ENCODE measurements around the gene ADAT1. TPM values are rescaled to one million over a fixed set of nuclear protein-coding genes. Genes with fewer than 3 reads are reported as not detected.

Gene ADAT1
- total and polyA plus RNA-seq, 2 of the 8 experiments (the other 6 are each of a cell fraction or from before 2014, with no cell fraction given) = 30.7 to 44.7 TPM

DNA sequence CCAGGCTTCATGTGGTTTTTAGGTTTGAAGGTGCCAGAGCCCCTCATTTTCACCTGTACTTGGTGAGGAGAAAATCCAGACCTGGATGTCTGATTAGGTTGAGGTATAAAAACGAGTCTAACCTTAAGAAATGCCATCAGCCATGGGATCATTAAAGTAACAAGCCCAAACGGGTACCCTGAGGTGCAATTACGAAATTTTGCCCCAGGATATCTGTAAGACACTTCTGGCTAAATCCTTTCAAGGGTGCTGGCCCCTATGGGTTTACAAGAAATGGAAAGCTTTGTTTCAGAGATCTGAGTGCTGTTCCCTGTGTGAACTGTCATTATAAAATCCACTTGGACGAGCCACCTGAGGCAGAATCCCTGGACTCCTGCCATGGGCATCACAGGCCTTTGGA lies 19.8 kb downstream of the ADAT1 start:
- Histone ChIP-seq H3K4ac (replicated peaks; ENCODE audit: insufficient read length, low read depth, low read length) (no peak overlapping the region), H3K9me3 (ENCODE audit: insufficient read depth in 2 of 2, low read depth in 1 of 2, low read length in 1 of 2) (peaks cover 5 to 9% of the 10 kb centered on the region in 2 experiments; a peak in 3 of 4 replicates), H2BK5ac (ENCODE audit: low read depth, low read length) (no peak overlapping the region), H3K79me2 (ENCODE audit: control insufficient read depth in 1 of 2, insufficient read depth in 2 of 2, low read length in 2 of 2) (no peaks in the 10 kb centered on the region), H4K91ac (replicated peaks; ENCODE audit: insufficient read length, low read length) (no peak overlapping the region), H3K79me1 (ENCODE audit: low read depth, low read length) (no peaks in the 10 kb centered on the region), H3K23ac (ENCODE audit: insufficient read length) (no peak overlapping the region), H3K36me3 (ENCODE audit: control insufficient read depth in 2 of 4, insufficient read depth in 4 of 4, low read length in 3 of 4) (peaks cover 15 to 57% (median 44%) of the 10 kb centered on the region in 4 experiments; a peak in 7 of 8 replicates), H2AK5ac (ENCODE audit: low read depth, low read length) (no peak overlapping the region), H3K4me1 (replicated peaks in 1 of 4; ENCODE audit: control insufficient read depth in 3 of 4, insufficient read depth in 4 of 4, low read length in 3 of 4) (no peaks in the 10 kb centered on the region), H4K20me1 (replicated peaks in 1 of 2; ENCODE audit: control insufficient read depth in 1 of 2, insufficient read depth in 2 of 2, low read length in 2 of 2) (no peaks in the 10 kb centered on the region), H3K27me3 (replicated peaks in 1 of 4; ENCODE audit: control insufficient read depth in 3 of 4, extremely low read depth in 1 of 4, insufficient read depth in 3 of 4, low read length in 3 of 4) (no peaks in the 10 kb centered on the region), H3K23me2 (ENCODE audit: low read depth, low read length) (no peaks in the 10 kb centered on the region), H3K14ac (ENCODE audit: insufficient read length) (no peak overlapping the region), H4K8ac (ENCODE audit: extremely low read depth, insufficient read depth, low read length) (no peak overlapping the region), H3K56ac (replicated peaks; ENCODE audit: insufficient read length, low read depth, low read length) (no peak overlapping the region), H2BK20ac (ENCODE audit: low read length) (no peak overlapping the region), H2BK12ac (ENCODE audit: low read depth, low read length) (no peak overlapping the region), H4K5ac (ENCODE audit: insufficient read length, low read depth, low read length) (no peak overlapping the region), H2BK120ac (replicated peaks; ENCODE audit: low read depth, low read length) (no peak overlapping the region), H2AFZ (ENCODE audit: low read length) (no peak overlapping the region), H2BK15ac (ENCODE audit: low read length) (no peak overlapping the region), H3K18ac (ENCODE audit: extremely low read depth, low read length) (no peak overlapping the region), H3K4me2 (ENCODE audit: insufficient read depth in 1 of 2, low read depth in 2 of 2, low read length in 2 of 2) (no peak overlapping the region), H3K4me3 (ENCODE audit: extremely low read depth in 1 of 4, insufficient read depth in 2 of 4, low read depth in 3 of 4, low read length in 4 of 4) (no peak overlapping the region), H3K27ac (ENCODE audit: low read depth, low read length) (no peak overlapping the region), H3K9ac (replicated peaks in 1 of 4; ENCODE audit: extremely low read depth in 1 of 4, low read depth in 3 of 4, low read length in 3 of 4) (no peak overlapping the region)
- CTCF ChIA-PET (ENCODE audit: partially characterized antibody) = no interaction called here
- no peak for DNase-seq (ENCODE audit: low read depth in 1 of 2, low spot score in 2 of 2)
- WGBS, 2 experiments (ENCODE audit: extremely low coverage in 1 of 2, insufficient coverage in 1 of 2, insufficient read length in 1 of 2, insufficient replicate concordance in 2 of 2, low coverage in 1 of 2, low lambda C conversion rate in 2 of 2, missing lambda C conversion rate in 1 of 2) = 85% methylated on average over 4 of the region's 4 CpGs; no CpG with 5 or more reads in 1 of the 2 experiments
- no peak for FAIRE-seq
- POLR2A ChIA-PET (ENCODE audit: partially characterized antibody) = no interaction called here
- no peak for TF ChIP-seq BACH1 (IDR thresholded peaks at IDR 0.05; ENCODE audit: low read length)
- no peak for TF ChIP-seq CREB1 (IDR thresholded peaks at IDR 0.05)
- TF ChIP-seq YY1 (IDR thresholded peaks at IDR 0.05; ENCODE audit: low read depth, low read length) = no peak
- TF ChIP-seq SRF (IDR thresholded peaks at IDR 0.05; ENCODE audit: low read depth, low read length) = no peak
- TF ChIP-seq E2F6 (IDR thresholded peaks at IDR 0.05) = no peak
- TF ChIP-seq TAF7 (optimal IDR thresholded peaks at IDR 0.05; ENCODE audit: borderline replicate concordance, low read depth, low read length) = no peak
- TF ChIP-seq CHD2 (IDR thresholded peaks at IDR 0.05; ENCODE audit: low read length) = no peak
- no peak for TF ChIP-seq BRCA1 (IDR thresholded peaks at IDR 0.05; ENCODE audit: low read depth, low read length)
- no peak for TF ChIP-seq BCL11A (IDR thresholded peaks at IDR 0.05; ENCODE audit: low read depth in 2 of 2, low read length in 2 of 2)
- TF ChIP-seq SIN3A (conservative IDR thresholded peaks at IDR 0.05 in 1 of 2, IDR thresholded peaks at IDR 0.05 in 1 of 2; ENCODE audit: low read depth in 1 of 2, low read length in 2 of 2) = no peak
- no peak for TF ChIP-seq SIRT6 (IDR thresholded peaks at IDR 0.05; ENCODE audit: low read length)
- no peak for TF ChIP-seq MAFK (IDR thresholded peaks at IDR 0.05; ENCODE audit: low read depth, low read length)
- TF ChIP-seq, protein P1, sequence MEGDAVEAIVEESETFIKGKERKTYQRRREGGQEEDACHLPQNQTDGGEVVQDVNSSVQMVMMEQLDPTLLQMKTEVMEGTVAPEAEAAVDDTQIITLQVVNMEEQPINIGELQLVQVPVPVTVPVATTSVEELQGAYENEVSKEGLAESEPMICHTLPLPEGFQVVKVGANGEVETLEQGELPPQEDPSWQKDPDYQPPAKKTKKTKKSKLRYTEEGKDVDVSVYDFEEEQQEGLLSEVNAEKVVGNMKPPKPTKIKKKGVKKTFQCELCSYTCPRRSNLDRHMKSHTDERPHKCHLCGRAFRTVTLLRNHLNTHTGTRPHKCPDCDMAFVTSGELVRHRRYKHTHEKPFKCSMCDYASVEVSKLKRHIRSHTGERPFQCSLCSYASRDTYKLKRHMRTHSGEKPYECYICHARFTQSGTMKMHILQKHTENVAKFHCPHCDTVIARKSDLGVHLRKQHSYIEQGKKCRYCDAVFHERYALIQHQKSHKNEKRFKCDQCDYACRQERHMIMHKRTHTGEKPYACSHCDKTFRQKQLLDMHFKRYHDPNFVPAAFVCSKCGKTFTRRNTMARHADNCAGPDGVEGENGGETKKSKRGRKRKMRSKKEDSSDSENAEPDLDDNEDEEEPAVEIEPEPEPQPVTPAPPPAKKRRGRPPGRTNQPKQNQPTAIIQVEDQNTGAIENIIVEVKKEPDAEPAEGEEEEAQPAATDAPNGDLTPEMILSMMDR (IDR thresholded peaks at IDR 0.05; ENCODE audit: control extremely low read depth in 1 of 3, insufficient read depth in 1 of 3, low read depth in 1 of 3, low read length in 3 of 3) = no peak

Data from H1 (cell line).